ENCODE data around the gene SCD.
"Not testable (repeated sequence)": the region's sequence is repeated elsewhere in the genome, so short reads cannot be mapped to it uniquely, and the experiment has no call there.

The SCD gene

DNA sequence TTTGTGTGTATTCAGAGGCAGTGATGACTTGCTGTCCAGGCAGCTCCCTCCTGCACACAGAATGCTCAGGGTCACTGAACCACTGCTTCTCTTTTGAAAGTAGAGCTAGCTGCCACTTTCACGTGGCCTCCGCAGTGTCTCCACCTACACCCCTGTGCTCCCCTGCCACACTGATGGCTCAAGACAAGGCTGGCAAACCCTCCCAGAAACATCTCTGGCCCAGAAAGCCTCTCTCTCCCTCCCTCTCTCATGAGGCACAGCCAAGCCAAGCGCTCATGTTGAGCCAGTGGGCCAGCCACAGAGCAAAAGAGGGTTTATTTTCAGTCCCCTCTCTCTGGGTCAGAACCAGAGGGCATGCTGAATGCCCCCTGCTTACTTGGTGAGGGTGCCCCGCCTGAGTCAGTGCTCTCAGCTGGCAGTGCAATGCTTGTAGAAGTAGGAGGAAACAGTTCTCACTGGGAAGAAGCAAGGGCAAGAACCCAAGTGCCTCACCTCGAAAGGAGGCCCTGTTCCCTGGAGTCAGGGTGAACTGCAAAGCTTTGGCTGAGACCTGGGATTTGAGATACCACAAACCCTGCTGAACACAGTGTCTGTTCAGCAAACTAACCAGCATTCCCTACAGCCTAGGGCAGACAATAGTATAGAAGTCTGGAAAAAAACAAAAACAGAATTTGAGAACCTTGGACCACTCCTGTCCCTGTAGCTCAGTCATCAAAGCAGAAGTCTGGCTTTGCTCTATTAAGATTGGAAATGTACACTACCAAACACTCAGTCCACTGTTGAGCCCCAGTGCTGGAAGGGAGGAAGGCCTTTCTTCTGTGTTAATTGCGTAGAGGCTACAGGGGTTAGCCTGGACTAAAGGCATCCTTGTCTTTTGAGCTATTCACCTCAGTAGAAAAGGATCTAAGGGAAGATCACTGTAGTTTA lies 15.8 kb downstream of the SCD start:
- DNase-seq (ENCODE audit: low spot score) = no peak

GRCh38 chr10:100364175-100364574 lies 17.1 kb downstream of the SCD start:
- no peak for DNase-seq (ENCODE audit: low spot score)

DNA sequence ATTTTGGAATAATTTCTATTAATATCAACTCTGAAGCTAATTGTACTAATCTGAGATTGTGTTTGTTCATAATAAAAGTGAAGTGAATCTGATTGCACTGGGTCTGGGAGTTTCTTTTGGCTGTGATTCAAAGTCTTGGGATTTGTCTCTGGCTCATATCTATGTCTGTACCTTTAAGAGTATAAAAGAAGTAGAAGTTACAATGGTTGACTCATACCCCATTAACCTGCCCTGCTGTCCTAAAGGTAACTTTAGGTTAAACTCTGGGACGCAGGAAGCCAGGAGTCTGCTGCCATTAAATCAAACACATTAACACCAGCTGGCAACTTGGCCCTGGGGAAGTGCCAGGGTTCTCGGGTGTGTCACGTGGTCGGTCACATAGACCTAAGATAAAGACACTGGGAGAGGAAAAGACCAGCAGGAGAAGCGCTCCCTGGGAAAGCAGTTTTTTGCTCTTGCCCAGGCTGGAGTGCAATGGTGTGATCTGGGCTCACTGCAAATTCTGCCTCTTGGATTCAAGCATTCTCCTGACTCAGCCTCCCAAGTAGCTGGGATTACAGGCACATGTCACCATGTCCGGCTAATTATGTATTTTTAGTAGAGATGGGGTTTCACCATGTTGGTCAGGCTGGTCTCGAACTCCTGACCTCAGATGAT lies 17.8 kb downstream of the SCD start:
- no peak for DNase-seq (ENCODE audit: low spot score)

GRCh38 chr10:100368721-100369120 lies 21.7 kb downstream of the SCD start:
- no peak for DNase-seq (ENCODE audit: low spot score)

GRCh38 chr10:100370714-100371481 lies 23.9 kb downstream of the SCD start:
- peak; percentile 85 for DNase-seq (ENCODE audit: low spot score)

DNA sequence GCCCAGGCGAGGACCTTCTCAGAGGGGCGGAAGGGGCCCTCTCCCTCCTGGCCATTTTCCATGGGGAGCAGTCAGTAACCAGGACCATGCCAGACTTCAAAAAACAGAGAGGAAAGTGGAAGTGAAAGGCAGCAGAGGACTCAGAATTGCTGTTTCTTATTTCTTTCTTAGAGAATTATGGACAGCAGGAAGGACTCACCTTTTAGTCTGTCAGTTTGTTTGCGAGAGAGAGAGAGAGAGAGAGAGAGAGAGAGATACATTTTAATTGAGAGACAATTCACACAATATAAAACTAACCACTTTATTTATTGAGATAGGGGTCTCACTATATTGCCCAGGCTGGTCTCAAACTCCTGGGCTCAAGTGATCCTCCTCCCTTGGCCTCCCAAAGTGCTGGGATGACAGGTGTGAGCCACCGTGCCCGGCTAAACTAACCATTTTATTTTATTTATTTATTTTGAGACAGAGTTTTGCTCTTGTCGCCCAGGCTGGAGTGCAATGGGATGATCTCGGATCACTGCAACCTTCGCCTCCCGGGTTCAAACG lies 24.5 kb downstream of the SCD start:
- DNase-seq (ENCODE audit: low spot score) = no peak

DNA sequence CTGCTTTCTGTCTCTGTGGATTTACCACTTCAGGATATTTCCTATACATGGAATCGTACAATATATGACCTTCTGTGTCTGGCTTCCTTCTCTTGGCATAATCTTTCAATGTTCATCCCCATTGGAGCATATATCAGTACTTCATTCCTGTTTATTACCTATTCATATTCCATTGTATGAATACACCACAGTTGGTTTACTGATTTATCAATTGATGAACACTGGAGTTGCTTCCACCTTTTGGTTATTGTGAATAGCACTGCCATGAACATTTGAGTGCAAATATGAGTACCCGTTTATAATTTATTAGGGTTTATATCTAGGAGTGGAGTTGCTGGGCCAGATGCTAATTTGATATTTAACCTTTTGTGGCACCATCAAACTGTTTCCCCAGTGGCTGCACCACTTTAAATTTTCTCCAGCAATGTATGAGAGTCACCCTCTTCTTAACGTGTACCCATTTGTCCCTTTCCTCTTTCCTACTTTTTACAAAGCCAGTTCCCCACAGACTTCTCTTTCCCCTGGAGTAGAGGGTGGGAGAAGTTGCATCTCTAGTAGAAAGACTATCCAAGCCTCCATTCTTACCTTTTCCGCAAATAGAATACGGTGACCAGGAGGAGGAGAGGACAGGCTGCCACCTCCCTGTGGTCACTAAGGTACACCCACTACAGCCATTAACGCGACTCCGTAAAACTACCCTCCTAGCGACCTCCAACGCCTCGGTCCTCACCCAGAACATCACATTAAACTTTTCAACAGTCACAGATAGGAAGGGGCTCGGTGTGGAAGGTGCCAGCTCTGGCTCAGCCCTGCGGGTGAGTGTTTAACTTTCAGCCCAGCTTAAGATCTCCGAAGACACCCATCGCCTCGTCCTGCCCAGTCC lies 25.6 kb downstream of the SCD start:
- DNase-seq (ENCODE audit: low spot score) = no peak

DNA sequence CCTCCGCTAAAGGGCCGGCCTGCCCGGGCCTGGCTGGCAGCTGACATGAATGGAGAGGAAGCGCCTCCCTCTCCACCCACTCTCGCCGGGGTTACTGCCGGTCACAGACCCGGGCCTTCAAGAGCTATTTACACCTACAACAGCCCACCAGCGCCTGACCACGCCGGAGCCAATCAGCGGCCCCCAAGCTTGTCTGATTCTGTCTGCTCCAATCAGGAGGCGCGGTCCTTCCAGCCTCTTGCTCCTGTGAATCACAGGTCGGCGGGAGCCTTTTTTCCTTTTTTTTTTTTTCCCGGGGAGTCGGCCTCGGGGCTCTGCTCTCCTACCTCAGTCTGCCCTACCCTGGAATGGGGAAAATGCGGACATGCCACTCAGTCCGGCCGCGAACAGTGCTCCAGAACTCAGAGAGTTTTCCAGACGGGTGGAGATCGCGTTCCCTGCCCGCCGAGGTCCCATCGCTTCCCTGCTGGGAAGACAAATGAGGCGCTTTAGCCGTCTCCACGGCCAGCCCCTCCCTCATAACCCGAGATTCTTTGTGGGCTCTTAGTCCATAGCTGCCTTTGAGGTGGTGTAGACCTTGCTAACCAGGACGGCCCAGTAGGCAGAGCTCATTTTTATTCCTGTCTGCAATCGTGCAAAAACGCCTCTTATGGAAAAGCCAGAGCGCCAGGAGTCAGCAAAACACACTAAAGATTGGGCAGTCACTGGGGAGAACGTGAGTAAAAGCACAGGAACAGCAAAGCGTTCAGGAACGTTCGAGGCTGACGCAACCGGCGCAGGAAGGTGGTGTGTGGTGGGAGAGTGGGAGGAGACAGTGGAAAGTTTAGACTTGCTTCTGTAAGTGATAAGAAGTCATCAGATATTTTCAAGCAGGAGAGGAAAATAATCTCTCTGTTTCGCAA lies 26.5 kb downstream of the SCD start:
- peak; percentile 99 for DNase-seq (ENCODE audit: low spot score)

- no peak for DNase-seq (ENCODE audit: low spot score)
Measured at GRCh38 chr10:100374200-100374655, 27.2 kb downstream of the SCD start.

GRCh38 chr10:100374677-100375353 lies 27.8 kb downstream of the SCD start:
- not testable (repeated sequence) for DNase-seq (ENCODE audit: low spot score)

DNA sequence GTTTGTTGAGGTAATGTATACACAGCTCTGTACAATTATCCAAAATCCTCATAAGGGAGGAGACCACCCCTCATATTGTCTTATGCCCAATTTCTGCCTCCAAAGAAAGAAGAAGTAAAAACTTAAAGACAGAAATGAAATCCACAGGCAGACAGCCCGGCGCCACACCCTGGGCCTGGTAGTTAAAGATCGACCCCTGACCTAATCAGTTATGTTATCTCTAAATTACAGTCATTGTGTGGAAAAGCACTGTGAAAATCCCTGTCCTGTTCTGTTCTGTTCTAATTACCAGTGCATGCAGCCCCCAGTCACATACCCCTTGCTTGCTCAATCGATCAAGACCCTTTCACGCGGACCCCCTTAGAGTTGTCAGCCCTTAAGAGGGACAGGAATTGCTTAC lies 29.6 kb downstream of the SCD start:
- DNase-seq (ENCODE audit: low spot score) = not testable (repeated sequence)

DNA sequence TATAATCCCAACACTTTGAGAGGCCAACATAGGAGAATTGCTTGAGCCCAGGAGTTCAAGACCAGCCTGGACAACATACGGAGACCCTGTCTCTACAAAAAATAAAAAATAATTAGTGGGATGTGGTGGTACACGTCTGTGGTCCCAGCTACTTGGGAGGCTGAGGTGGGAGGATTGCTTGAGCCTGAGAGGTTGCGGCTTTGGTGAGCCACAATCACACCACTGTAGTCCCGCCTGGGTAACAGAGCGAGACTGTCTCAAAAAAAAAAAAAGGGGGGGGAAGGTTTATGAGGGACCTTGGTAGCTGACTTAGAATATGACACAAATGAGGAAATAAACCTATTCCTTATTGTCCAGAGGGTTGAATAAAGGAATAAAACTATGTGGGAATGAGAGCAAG lies 30.8 kb downstream of the SCD start:
- DNase-seq (ENCODE audit: low spot score) = no peak

DNA sequence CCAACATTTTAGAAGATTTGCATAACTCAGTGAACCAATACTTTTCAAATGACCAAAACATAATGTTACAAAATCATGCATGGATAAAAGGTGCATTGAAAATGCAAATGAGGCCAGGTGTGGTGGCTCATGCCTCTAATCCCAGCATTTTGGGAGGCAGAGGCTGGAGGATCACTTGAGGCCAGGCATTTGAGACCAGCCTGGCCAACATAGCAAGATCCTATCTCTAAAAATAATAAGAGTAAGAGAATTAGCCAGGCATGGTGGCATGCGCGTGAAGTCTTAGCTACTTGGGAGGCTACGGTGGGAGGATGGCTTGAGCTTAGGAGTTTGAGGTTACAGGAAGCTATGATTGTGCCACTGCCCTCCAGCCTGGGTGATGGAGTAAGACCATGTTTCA lies 33.4 kb downstream of the SCD start:
- DNase-seq (ENCODE audit: low spot score) = no peak

DNA sequence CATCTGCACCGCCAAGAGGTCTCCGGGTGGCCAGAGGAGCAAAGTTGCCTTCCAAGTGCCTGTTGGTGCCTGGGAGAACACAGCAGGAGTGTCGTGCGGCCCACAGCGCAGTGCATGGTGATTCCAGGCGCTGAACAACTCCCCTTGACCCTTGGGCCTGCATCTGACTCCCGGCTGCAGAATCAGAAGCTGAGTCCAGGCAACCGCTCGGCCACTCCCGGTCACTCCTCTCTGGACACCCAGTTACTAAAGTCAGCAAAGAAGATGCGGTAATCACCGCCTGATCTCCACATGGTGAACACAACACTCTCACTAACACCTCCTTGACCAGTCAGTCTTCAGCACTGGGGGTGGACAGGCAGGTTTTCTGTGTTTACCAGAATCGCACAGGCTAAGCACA lies 35.5 kb downstream of the SCD start:
- DNase-seq (ENCODE audit: low spot score) = no peak

GRCh38 chr10:100383251-100383650 lies 36.2 kb downstream of the SCD start:
- no peak for DNase-seq (ENCODE audit: low spot score)

DNA sequence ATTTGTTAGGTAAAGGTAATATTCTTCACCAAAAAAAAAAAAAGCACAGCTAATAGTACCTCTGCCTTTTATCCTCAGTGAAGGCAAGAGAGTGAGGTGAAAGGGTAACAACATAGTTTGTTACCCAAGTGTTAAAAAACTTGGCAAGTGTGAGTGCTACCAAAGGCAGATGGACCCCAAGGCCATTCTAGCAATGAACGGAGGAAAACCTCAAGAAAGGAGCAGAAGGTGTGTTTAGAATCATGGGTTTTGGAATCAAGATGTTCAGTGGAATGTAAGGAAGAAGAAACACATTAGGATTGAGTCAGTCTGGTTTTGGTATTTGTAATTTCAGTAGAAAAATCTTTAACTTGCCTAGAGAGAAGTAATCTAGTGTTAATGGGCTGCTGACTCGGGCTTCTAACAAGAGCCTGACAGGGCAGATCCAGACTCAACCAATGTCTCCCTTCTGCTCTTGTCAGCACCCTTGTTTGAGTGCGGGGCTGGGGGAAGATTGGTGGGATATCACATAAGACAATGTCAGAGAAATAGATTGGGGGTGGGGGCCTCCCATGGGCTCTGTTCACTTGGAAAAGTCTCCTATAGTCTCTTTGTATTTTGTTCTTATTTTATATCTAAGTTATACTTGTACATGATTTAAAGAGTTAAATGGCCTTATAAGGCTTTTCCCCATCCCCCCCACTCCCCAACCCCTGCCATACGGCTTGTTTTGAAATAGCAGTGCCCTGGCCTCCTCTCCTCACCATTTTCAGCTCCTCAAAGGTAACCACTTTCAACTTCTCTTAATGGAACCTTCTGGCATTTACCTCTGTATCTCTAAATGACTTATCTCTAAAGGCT lies 44.4 kb downstream of the SCD start:
- DNase-seq (ENCODE audit: low spot score) = no peak

- DNase-seq (ENCODE audit: low spot score) = no peak
Measured at GRCh38 chr10:100392686-100393003, 45.6 kb downstream of the SCD start.

- DNase-seq (ENCODE audit: low spot score) = no peak
Measured at GRCh38 chr10:100395626-100396025, 48.6 kb downstream of the SCD start.

GRCh38 chr10:100396605-100397004 lies 49.6 kb downstream of the SCD start:
- no peak for DNase-seq (ENCODE audit: low spot score)
